Measurements from ENCODE around the gene ARRDC2. TPM values are rescaled to one million over a fixed set of nuclear protein-coding genes. Genes with fewer than 3 reads are reported as not detected.
A peak's percentile ranks its signal among the peaks of the same experiment; 100 is the strongest.

Gene ARRDC2
- total and polyA plus RNA-seq, 10 of the 15 experiments (the other 5 are each of a cell fraction or from before 2014, with no cell fraction given), result 0.48 to 10.1 (median 4.8) TPM

GRCh38 chr19:18060472-18060871 is 52.5 kb downstream of the ARRDC2 start:
- no peak overlapping the region for H3K4me2 ChIP-seq (ENCODE audit: control insufficient read depth, insufficient read depth)
- SMC1A ChIA-PET (ENCODE audit: uncharacterized antibody, unreplicated experiment), result interaction anchor here (0.9 to 3.0 kb wide), 5 partner anchors 11 to 53 kb away, joined by 3 to 21 read pairs (median 4); partner anchors contain the start of gene ARRDC2
- no peak overlapping the region for H3K9ac ChIP-seq (ENCODE audit: control insufficient read depth, insufficient read depth, low read length)
- no peak overlapping the region for H2AFZ ChIP-seq (ENCODE audit: control insufficient read depth, low read depth, low read length)
- H3K4me3 ChIP-seq, result no peak overlapping the region
- ATAC-seq (no peak), DNase-seq (ENCODE audit: low read depth, low spot score) (no peak), FAIRE-seq (no peak)
- peaks cover 0 to 2% of the 10 kb centered on the region in 2 experiments; a peak in 2 of 4 replicates for H3K36me3 ChIP-seq (ENCODE audit: control insufficient read depth in 2 of 2, insufficient read depth in 2 of 2, low read length in 1 of 2)
- no peak overlapping the region for H3K27ac ChIP-seq (ENCODE audit: control insufficient read depth, insufficient read depth)
- H3K27me3 ChIP-seq (replicated peaks in 1 of 2; ENCODE audit: control insufficient read depth in 2 of 2, insufficient read depth in 2 of 2, low read length in 1 of 2), result no peaks in the 10 kb centered on the region; a peak in 1 of 4 replicates
- no peaks in the 10 kb centered on the region for H3K9me3 ChIP-seq (replicated peaks; ENCODE audit: control insufficient read depth, insufficient read depth, low read length)
- in situ Hi-C loops (cut with MboI) (no loop called here), intact Hi-C loops (cut with micrococcal nuclease; ENCODE audit: unreplicated experiment) (loop anchor here (5.0 kb wide), 1 partner anchor 37 kb away; the partner anchor contains the start of gene MAST3)
- no TSS peak for BruUV-seq (replicated peaks)
- no peaks in the 10 kb centered on the region for H3K79me2 ChIP-seq (ENCODE audit: control insufficient read depth, insufficient read depth, low read length)
- 95% methylated on average over 6 of the region's 6 CpGs for WGBS (ENCODE audit: insufficient coverage, insufficient replicate concordance, low lambda C conversion rate, missing lambda C conversion rate)
- TF ChIP-seq RBBP5 (conservative IDR thresholded peaks at IDR 0.05), result no peak
- TF ChIP-seq PBX3 (IDR thresholded peaks at IDR 0.05; ENCODE audit: insufficient replicate concordance, low read depth, low read length), result no peak
- no peak for TF ChIP-seq SIN3A (IDR thresholded peaks at IDR 0.05; ENCODE audit: low read depth, low read length)
- TF ChIP-seq WRNIP1 (IDR thresholded peaks at IDR 0.05; ENCODE audit: borderline replicate concordance, low read depth, low read length), result no peak
- 0 out of 2 replicates have a peak, but pooled peaks have one; percentile 22 for TF ChIP-seq RAD51 (IDR thresholded peaks at IDR 0.05)
- TF ChIP-seq POLR2A (IDR thresholded peaks at IDR 0.05; ENCODE audit: low read depth, low read length), result no peak
- TF ChIP-seq USF1 (IDR thresholded peaks at IDR 0.05; ENCODE audit: borderline replicate concordance, extremely low read length, insufficient read depth, low read depth, low read length), result peak; percentile 72
- TF ChIP-seq SPI1 (IDR thresholded peaks at IDR 0.05; ENCODE audit: borderline replicate concordance, insufficient read depth, low read depth, low read length), result no peak
- H4K20me1 ChIP-seq (ENCODE audit: control insufficient read depth, insufficient read depth), result no peaks in the 10 kb centered on the region
- H3K4me1 ChIP-seq (ENCODE audit: control insufficient read depth, insufficient read depth, low read length), result peaks cover 2% of the 10 kb centered on the region; the same call in 1 of the 2 replicates
- RAD21 ChIA-PET (ENCODE audit: unreplicated experiment), result interaction anchor here (0.6 to 1.3 kb wide), 5 partner anchors 32 to 108 kb away, joined by 3 to 4 read pairs (median 3); no protein-coding TSS in a partner anchor
- CTCF ChIA-PET, result interaction anchor here (0.6 to 7.7 kb wide), 7 partner anchors 36 to 108 kb away, joined by 3 to 81 read pairs (median 5); partner anchors contain the start of gene ARRDC2
- POLR2A ChIA-PET, result no interaction called here

All from GM12878 (cell line).